ENCODE measurements around the gene TNNI3K. TPM values are rescaled to one million over a fixed set of nuclear protein-coding genes. Genes with fewer than 3 reads are reported as not detected.

The TNNI3K gene
- total RNA-seq, 1 experiment from 2014 or later: not detected

GRCh38 chr1:74427681-74428080, 192.5 kb downstream of the TNNI3K start:
- no peaks in the 10 kb centered on the region for H3K9me3 ChIP-seq (ENCODE audit: control insufficient read depth, low read depth, low read length)
- no peak for TF ChIP-seq CTCF (conservative IDR thresholded peaks at IDR 0.05)
- H2BK5ac ChIP-seq (ENCODE audit: insufficient read length, low read length): no peak overlapping the region
- no CpG with 5 or more reads among the region's 1 CpG for WGBS (ENCODE audit: extremely low coverage, insufficient read length, low lambda C conversion rate)
- no peak overlapping the region for H3K14ac ChIP-seq (ENCODE audit: insufficient read depth, low read length)
- no peak overlapping the region for H2BK15ac ChIP-seq (ENCODE audit: low read depth, low read length)
- H4K20me1 ChIP-seq (ENCODE audit: control insufficient read depth, insufficient read depth, insufficient read length): no peaks in the 10 kb centered on the region
- no peak overlapping the region for H3T11ph ChIP-seq (ENCODE audit: low read length)
- H3K23me2 ChIP-seq (ENCODE audit: insufficient read length, low read depth, low read length, poor library complexity, severe bottlenecking): no peaks in the 10 kb centered on the region
- H3K9ac ChIP-seq (ENCODE audit: extremely low read depth, insufficient read length, low read length): no peak overlapping the region
- H2BK12ac ChIP-seq (ENCODE audit: insufficient read length, low read depth, low read length): no peak overlapping the region
- no peaks in the 10 kb centered on the region for H3K36me3 Mint-ChIP-seq (ENCODE audit: insufficient read depth in 1 of 3, low read depth in 3 of 3)
- no peak overlapping the region for H4K8ac ChIP-seq (replicated peaks; ENCODE audit: insufficient read length, low read depth, low read length)
- no peak overlapping the region for H3K4ac ChIP-seq (ENCODE audit: low read depth, low read length)
- H4K5ac ChIP-seq (ENCODE audit: insufficient read length, low read depth, low read length): no peak overlapping the region
- no peaks in the 10 kb centered on the region for H3K27me3 ChIP-seq (ENCODE audit: insufficient read depth, low read length)
- H3K79me2 ChIP-seq (ENCODE audit: insufficient read depth, low read length): no peaks in the 10 kb centered on the region
- no peak overlapping the region for H3K27ac Mint-ChIP-seq
- no peaks in the 10 kb centered on the region for H3K27me3 Mint-ChIP-seq (ENCODE audit: low read depth)
- no peak overlapping the region for H3K56ac ChIP-seq (ENCODE audit: insufficient read length, low read depth, low read length)
- H3K4me3 Mint-ChIP-seq: no peak overlapping the region
- H3K4me2 ChIP-seq (ENCODE audit: insufficient read depth, insufficient read length, low read length): no peak overlapping the region
- no peak for DNase-seq
- no peaks in the 10 kb centered on the region for H3K9me3 Mint-ChIP-seq
- H3K79me1 ChIP-seq (ENCODE audit: insufficient read depth, low read depth, low read length, poor library complexity, severe bottlenecking): no peaks in the 10 kb centered on the region
- no peak overlapping the region for H2BK20ac ChIP-seq (ENCODE audit: low read depth, low read length, poor library complexity, severe bottlenecking)
- no peaks in the 10 kb centered on the region for H3K4me1 Mint-ChIP-seq
- H4K91ac ChIP-seq (ENCODE audit: insufficient read length, low read depth, low read length): no peak overlapping the region
- H3K27ac ChIP-seq (ENCODE audit: insufficient read length, low read depth, low read length): no peak overlapping the region
- H2BK120ac ChIP-seq (ENCODE audit: low read depth, low read length, poor library complexity, severe bottlenecking): no peak overlapping the region
- no peak overlapping the region for H3K23ac ChIP-seq (ENCODE audit: insufficient read length, low read depth, low read length)
- H3K4me1 ChIP-seq (ENCODE audit: insufficient read depth, low read length): no peaks in the 10 kb centered on the region
- no peak overlapping the region for H3K18ac ChIP-seq (ENCODE audit: insufficient read length, low read depth, low read length)
- no peak overlapping the region for H2AK5ac ChIP-seq (ENCODE audit: insufficient read length, low read length)
- no peak overlapping the region for H2AFZ ChIP-seq (ENCODE audit: low read length)
